HL-60 (cell line): ENCODE measurements around the gene ST6GALNAC3.

Source experiments
- CTCF ChIP-seq: IDR thresholded peaks from one replicate; pipeline ENCODE4 v1.5.1; 2011; ENCODE audit warnings: low read length, control low read depth, inconsistent platforms; ENCODE audit not compliant: insufficient read depth
- POLR2AphosphoS5 ChIP-seq: IDR thresholded peaks from 2 replicates; pipeline ENCODE4 v1.6.1; 2012; ENCODE audit warnings: low read depth

DNA sequence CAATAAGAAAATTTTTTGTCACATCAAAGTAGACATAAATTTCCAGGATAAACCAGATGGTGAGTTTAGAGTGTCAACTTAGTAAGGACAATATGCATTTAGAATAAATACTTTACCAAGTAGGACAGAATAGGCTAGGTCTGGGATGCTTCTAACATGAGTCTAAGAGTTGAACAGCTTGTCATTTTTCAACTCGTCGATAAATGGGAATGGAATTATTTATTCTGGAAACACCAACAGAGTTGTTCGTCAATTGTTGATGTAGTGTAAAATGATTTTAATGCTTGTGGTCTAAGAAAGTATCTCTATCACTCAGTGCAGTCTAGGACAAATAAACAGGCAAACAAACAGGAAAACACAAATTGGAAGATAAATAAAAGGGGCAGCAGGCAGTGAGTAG is 434.3 kb downstream of the ST6GALNAC3 start:
- no peak for TF ChIP-seq CTCF
- TF ChIP-seq POLR2AphosphoS5 = no peak
